Fibroblast of gingiva (primary cell): ENCODE data around the gene MIEF2.
"Not testable (repeated sequence)": the region's sequence is repeated elsewhere in the genome, so short reads cannot be mapped to it uniquely, and the experiment has no call there.

Experiments
- DNase-seq: peaks from one replicate; pipeline ENCODE4 v3.0.0-alpha.2; 2011; ENCODE audit warnings: low read depth

MIEF2 gene

DNA sequence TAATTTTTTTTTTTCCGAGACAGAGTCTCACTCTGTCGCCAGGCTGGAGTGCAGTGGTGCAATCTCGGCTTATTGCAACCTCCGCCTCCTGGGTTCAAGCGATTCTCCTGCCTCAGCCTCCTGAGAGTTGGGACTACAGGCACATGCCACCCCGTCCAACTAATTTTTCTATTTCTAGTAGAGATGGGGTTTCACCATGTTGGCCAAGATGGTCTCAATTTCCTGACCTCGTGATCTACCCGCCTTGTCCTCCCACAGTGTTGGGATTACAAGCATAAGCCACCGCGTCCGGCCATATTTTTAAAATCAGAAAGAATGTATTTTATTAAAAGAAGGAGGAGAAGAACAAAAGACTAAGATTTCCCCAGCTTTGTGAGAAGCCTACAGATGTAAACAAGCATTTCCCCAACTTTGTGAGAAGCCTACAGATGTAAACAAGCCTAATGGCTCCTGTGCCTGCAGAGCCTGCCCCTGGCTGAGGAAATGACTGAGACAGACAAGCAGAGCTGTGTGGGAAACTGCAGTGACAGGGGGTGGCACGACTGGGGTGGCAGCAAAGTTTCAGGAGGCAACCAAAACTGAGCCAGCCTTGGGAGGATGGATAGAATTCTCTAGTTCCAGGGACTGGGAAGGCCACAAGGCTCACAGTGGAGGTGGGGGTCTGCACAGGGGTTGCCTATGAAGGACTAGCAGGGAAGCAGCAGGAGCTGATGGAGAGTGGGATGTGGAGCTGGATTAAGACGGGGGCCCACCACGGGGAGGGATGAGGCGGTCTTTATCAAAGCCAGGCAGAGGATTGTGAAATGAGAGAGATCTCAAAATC, 31.5 kb downstream of the MIEF2 start:
- no peak for DNase-seq

DNA sequence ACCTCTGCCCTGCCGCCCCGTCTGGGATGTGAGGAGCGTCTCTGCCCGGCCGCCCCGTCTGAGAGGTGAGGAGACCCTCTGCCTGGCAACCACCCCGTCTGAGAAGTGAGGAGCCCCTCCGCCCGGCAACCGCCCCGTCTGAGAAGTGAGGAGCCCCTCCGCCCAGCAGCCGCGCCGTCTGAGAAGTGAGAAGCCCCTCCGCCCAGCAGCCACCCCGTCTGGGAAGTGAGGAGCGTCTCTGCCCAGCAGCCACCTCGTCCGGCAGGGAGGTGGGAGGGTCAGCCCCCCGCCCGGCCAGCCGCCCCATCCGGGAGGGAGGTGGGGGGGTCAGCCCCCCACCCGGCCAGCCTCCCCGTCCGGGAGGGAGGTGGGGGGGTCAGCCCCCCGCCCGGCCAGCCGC, 37.6 kb downstream of the MIEF2 start:
- DNase-seq: not testable (repeated sequence)

DNA sequence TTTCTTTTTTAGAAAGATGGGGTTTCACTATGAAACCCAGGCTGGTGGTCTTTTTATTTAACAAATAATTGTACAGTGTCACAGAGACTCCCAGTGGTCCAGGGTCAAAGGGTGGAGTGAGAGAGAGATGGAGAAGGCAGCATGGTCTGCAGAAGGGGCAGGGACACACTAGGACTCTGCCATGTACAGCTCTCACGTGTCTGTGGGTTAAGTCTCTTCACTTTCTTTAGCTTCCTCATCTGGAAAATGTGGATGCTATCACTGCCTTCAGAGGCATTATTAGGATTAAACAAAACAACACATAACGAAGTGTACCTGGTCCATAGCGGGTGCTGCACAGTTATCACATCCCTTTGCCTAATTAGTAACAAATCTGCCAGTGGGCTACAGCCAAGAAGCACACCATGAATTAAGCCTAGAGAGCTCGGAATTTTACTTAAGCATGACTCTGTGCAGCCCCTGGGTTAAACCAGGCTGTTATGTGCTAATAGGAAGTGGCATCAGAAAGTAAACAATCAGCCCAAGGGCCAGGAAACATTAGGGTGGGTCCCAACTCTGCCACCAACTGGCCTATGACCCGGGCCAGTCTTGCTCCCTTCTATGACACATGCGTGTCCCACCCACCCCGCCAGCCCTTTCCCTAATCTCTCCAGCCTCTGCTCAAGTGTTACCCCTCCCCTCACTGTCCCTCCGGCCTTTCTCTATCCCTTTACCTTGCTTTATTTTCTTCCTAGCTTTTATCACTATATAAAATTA, 40.4 kb downstream of the MIEF2 start:
- no peak for DNase-seq

DNA sequence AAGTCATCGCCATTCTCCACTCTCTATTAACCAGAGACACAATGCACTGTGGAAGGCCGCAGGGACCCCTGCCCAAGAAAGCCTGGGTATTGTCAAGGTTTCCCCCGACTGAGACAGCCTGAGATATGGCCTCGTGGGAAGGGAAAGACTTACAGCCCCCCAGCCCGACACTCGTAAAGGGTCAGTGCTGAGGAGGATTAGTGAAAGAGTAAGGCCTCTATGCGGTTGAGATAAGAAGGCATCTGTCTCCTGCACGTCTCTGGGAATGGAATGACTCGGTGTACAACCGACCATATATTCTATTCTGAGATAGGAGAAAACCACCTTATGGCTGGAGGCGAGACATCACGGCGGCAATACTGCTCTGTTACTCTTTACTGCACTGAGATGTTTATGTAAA, 42.7 kb downstream of the MIEF2 start:
- DNase-seq: not testable (repeated sequence)

DNA sequence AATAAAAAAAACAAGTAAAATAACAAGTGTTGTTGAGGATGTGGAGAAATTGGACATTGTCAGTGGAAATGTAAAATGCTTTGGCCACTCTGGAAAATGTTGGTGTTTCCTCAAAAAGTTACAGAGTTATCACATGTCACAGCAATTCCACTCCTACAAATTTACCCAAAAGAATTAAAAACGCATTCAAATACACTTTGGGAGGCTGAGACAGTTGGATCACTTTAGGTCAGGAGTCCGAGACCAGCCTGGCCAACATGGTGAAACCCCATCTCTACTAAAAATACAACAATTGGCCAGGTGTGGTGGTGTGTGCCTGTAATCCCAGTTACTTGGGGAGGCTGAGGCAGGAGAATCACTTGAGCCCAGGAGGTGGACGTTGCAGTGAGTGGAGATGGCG, 48.7 kb downstream of the MIEF2 start:
- DNase-seq: no peak

DNA sequence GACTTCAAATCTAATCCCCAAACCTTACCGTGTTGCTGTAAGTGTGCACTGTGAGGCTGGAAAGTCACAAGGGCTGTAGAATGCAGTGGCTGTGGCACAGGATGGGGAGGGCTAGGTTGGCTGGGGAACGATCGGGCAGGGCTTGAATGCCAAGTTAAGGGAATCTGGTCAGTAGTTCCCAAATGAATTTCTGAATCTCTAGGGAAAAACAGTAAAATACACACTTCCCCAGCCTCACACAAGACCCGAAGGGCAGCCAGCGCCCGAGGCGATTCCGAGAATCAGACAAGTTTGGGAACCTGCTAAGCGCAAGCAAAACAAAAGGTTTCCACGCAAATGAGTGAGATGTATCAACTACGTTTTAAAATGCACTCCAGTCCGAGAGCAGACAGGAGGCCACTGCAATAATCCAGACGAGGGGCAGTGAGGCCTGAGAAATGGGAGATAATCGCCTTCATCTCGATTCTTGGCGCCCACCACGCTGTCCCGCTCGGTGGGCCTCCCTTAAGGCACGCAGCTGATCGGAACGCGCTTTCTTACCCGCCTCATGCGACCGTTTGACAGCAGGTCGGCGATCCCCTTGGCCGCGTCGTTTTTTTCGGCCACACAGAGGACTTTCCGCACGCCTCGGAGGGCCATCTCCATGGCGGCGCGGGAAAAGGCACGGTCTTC, 53.7 kb downstream of the MIEF2 start:
- peak; percentile 21 for DNase-seq

DNA sequence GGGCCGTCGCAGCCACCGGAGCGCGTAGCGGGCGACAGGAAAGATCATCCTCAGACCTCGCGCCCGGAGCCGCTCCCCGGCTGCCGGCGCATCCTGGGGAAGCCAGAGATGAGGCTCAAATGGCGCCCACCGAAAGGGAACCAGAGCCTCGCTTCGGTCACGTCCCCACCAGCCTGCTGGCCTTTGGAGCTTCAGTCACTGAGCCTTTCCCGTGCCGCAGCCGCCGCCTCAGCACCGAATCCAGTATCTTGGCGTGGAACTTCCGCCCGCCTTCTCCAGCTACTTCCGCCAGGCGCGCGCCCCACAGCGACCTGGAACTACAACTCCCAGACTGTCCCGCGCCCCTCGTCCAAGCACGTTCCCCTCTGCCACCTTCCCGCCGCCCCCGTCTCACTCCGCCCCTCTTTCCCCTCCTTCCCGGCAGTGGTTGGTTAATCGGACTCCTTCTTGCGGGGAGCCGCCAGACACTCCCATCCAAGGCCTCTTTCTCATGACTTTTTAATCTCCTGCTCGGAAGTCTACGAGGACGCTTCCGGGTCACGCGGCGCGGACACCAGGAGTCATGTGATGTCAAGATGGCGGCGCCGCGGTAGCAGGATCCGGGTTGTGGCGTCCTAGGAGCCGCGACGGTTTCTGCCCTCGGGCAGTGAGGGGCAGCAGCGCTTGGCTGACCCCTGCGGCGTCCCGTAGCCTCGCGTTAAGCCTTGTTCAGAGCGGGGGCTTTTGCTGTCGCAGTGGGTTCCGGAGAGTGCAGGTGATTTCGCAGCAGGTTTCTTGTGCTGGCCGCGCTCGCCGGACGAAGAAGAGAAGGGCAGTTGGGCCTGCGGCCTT, 54.5 kb downstream of the MIEF2 start, which contains the start of the genes SMCR8 and TOP3A:
Gene SMCR8 (plus strand): TSS at position 563 of the 831 bp plus-strand sequence. CDS start 497 bp downstream, outside the sequence.
Gene TOP3A (minus strand): TSS at position 264 of the 831 bp plus-strand sequence. CDS start 216 bp downstream, at position 48.
- DNase-seq: peak; percentile 99

DNA sequence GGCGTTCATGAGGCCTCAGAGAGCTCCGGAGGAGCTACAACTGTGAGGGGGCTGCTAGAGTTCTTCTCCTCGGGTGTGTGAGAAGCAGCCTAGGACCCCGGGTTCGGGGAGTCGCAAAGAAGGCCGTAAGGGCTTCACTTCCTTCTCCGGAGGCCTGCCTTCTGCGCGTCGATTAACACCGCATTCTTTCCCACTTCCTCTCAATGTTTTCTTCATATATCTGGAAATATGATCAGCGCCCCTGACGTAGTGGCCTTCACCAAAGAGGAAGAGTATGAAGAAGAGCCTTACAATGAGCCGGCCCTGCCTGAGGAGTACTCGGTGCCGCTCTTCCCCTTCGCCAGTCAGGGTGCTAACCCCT, 55.1 kb downstream of the MIEF2 start:
- no peak for DNase-seq

DNA sequence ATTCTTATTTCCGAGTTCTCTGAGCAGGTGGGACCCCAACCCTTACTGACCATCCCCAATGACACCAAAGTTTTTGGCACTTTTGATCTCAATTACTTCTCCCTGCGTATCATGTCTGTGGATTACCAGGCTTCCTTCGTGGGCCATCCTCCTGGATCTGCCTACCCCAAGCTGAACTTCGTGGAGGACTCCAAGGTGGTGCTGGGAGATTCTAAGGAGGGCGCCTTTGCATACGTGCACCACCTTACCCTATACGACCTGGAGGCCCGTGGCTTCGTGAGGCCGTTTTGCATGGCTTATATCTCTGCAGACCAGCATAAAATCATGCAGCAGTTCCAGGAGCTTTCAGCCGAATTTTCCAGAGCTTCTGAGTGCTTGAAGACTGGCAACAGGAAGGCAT, 55.5 kb downstream of the MIEF2 start:
- no peak for DNase-seq
